MCF 10A (cell line): Measurements from ENCODE around the gene TCEA2. TPM values are rescaled to one million over a fixed set of nuclear protein-coding genes. Genes with fewer than 3 reads are reported as not detected.

Experiments used
- BruUV-seq: library from RNA; stranded (reverse); fragments of 400-500 nt; replicated peaks from 2 replicates; lab custom pipeline; 2021; lab: Mats Ljungman, UMichigan
- CTCF ChIA-PET: fragments of 300-600 bp; sonication (Branson Sonifier 250); formaldehyde crosslinking; extraction: SDS; loops from one replicate; lab custom pipeline; 2021; ENCODE audit warnings: antibody characterized with exemption, inconsistent platforms; lab: Yijun Ruan, JAX
- POLR2A ChIA-PET: fragments of 300-600, 350-650 bp; sonication (Branson Sonifier 250); formaldehyde crosslinking; extraction: SDS; loops from one replicate; lab custom pipeline; 2020; ENCODE audit warnings: antibody characterized with exemption, inconsistent platforms; lab: Yijun Ruan, JAX
- DNase-seq: peaks from one replicate; pipeline ENCODE4 v3.0.0-alpha.2; 2018; ENCODE audit not compliant: unreplicated experiment
- H3K27ac Mint-ChIP-seq: one replicate; pipeline ENCODE4 v1.8.0; 2022; ENCODE audit warnings: mild to moderate bottlenecking, low read depth, mixed read lengths; ENCODE audit not compliant: unreplicated experiment
- H3K27me3 Mint-ChIP-seq: one replicate; pipeline ENCODE4 v1.8.0; 2022; ENCODE audit warnings: mixed read lengths; ENCODE audit not compliant: insufficient read depth, unreplicated experiment
- H3K36me3 Mint-ChIP-seq: one replicate; pipeline ENCODE4 v1.8.0; 2022; ENCODE audit warnings: mild to moderate bottlenecking, moderate library complexity, mixed read lengths; ENCODE audit not compliant: insufficient read depth, unreplicated experiment
- H3K4me1 Mint-ChIP-seq: one replicate; pipeline ENCODE4 v1.8.0; 2022; ENCODE audit warnings: mixed read lengths; ENCODE audit not compliant: insufficient read depth, unreplicated experiment
- H3K4me3 Mint-ChIP-seq: one replicate; pipeline ENCODE4 v1.8.0; 2022; ENCODE audit warnings: mild to moderate bottlenecking, moderate library complexity, mixed read lengths; ENCODE audit not compliant: unreplicated experiment
- H3K9me3 Mint-ChIP-seq: one replicate; pipeline ENCODE4 v1.8.0; 2022; ENCODE audit warnings: mixed read lengths; ENCODE audit not compliant: unreplicated experiment
- CTCF ChIP-seq: fragments of 200-600 bp; IDR thresholded peaks from one replicate; pipeline ENCODE4 v1.8.0; 2022; ENCODE audit warnings: antibody characterized with exemption, mild to moderate bottlenecking; ENCODE audit not compliant: unreplicated experiment
- intact Hi-C: fragments of 100-400 bp; cut with micrococcal nuclease; formaldehyde crosslinking; loops from 2 replicates; pipeline ENCODE4 v1.14.1; 2022
- total RNA-seq: library from RNA; stranded (reverse); gene quantifications from 2 replicates; pipeline ENCODE4 v1.2.3, GENCODE V29; 2022

Gene TCEA2
- total RNA-seq, 1 experiment from 2014 or later, result 30.8 TPM

- CTCF ChIA-PET, result interaction anchor here (4.0 to 10.8 kb wide), 3 partner anchors 15 to 78 kb away, joined by 37 to 284 read pairs (median 49); partner anchors contain the start of gene TCEA2
- no peaks in the 10 kb centered on the region for H3K27me3 Mint-ChIP-seq
- no peak overlapping the region for H3K27ac Mint-ChIP-seq
- no peak overlapping the region for H3K4me3 Mint-ChIP-seq
- no TSS peak for BruUV-seq
- POLR2A ChIA-PET, result interaction anchor here (0.7 to 3.8 kb wide), 3 partner anchors 10 to 86 kb away, joined by 3 to 26 read pairs (median 5); partner anchors contain the start of genes PRPF6, SAMD10 and UCKL1
- no peaks in the 10 kb centered on the region for H3K9me3 Mint-ChIP-seq
- H3K4me1 Mint-ChIP-seq, result peaks cover 27% of the 10 kb centered on the region
- TF ChIP-seq CTCF, result no peak
- intact Hi-C loops, result no loop called here
- DNase-seq, result no peak
- peaks cover 7% of the 10 kb centered on the region for H3K36me3 Mint-ChIP-seq
Measured at GRCh38 chr20:64041781-64042053, 21.3 kb upstream of the TCEA2 start.

GRCh38 chr20:64042054-64042781 is 20.8 kb upstream of the TCEA2 start:
- POLR2A ChIA-PET, result no interaction called here
- H3K27me3 Mint-ChIP-seq, result no peaks in the 10 kb centered on the region
- peaks cover 7% of the 10 kb centered on the region for H3K36me3 Mint-ChIP-seq
- CTCF ChIA-PET, result interaction anchor here (4.4 to 10.8 kb wide), 2 partner anchors 14 to 28 kb away, joined by 37 to 284 read pairs; partner anchors contain the start of gene TCEA2
- TF ChIP-seq CTCF, result no peak
- peaks cover 27% of the 10 kb centered on the region for H3K4me1 Mint-ChIP-seq
- BruUV-seq, result no TSS peak
- no peak overlapping the region for H3K4me3 Mint-ChIP-seq
- no peak overlapping the region for H3K27ac Mint-ChIP-seq
- DNase-seq, result no peak
- intact Hi-C loops, result no loop called here
- H3K9me3 Mint-ChIP-seq, result no peaks in the 10 kb centered on the region

- POLR2A ChIA-PET, result interaction anchor here (0.5 to 2.0 kb wide), 6 partner anchors 36 to 419 kb away, joined by 3 to 5 read pairs (median 4); partner anchors contain the start of genes GMEB2, OPRL1, RGS19 and TPD52L2
- peaks cover 7% of the 10 kb centered on the region for H3K36me3 Mint-ChIP-seq
- H3K27me3 Mint-ChIP-seq, result no peaks in the 10 kb centered on the region
- no peaks in the 10 kb centered on the region for H3K9me3 Mint-ChIP-seq
- intact Hi-C loops, result no loop called here
- peaks cover 27% of the 10 kb centered on the region for H3K4me1 Mint-ChIP-seq
- H3K27ac Mint-ChIP-seq, result no peak overlapping the region
- H3K4me3 Mint-ChIP-seq, result no peak overlapping the region
- no TSS peak for BruUV-seq
- TF ChIP-seq CTCF, result no peak
- DNase-seq, result no peak
- CTCF ChIA-PET, result interaction anchor here (0.7 to 10.8 kb wide), 3 partner anchors 13 to 76 kb away, joined by 5 to 284 read pairs (median 5); partner anchors contain the start of genes PRPF6 and TCEA2
Measured at GRCh38 chr20:64043768-64044167, 19.2 kb upstream of the TCEA2 start.

GRCh38 chr20:64044484-64045247 is 18.3 kb upstream of the TCEA2 start:
- Mint-ChIP-seq H3K27ac (no peak overlapping the region), H3K36me3 (peaks cover 7% of the 10 kb centered on the region), H3K4me3 (peak overlapping the region; percentile 13), H3K27me3 (no peaks in the 10 kb centered on the region), H3K9me3 (no peaks in the 10 kb centered on the region), H3K4me1 (peaks cover 27% of the 10 kb centered on the region)
- CTCF ChIA-PET, result interaction anchor here (0.6 to 10.8 kb wide), 7 partner anchors 9 to 88 kb away, joined by 3 to 284 read pairs (median 4); partner anchors contain the start of genes C20orf204, PRPF6 and TCEA2
- TF ChIP-seq CTCF, result no peak
- intact Hi-C loops, result no loop called here
- POLR2A ChIA-PET, result interaction anchor here (0.6 to 2.0 kb wide), 14 partner anchors 9 to 417 kb away, joined by 3 to 13 read pairs (median 4); partner anchors contain the start of genes GMEB2, OPRL1, PRPF6 and RGS19
- DNase-seq, result peak; percentile 76
- no TSS peak for BruUV-seq
